Panc1 (cell line): ENCODE results near the gene TBC1D22A. TPM values are rescaled to one million over a fixed set of nuclear protein-coding genes. Genes with fewer than 3 reads are reported as not detected.

Experiments used
- ATAC-seq: fragments of 200-7000 bp; cut with Tn5 transposase; 2 replicates; pipeline ENCODE4 v1.9.1; 2020; ENCODE audit warnings: mild to moderate bottlenecking, moderate library complexity
- BruUV-seq: library from RNA; stranded (reverse); fragments of 400-500 nt; replicated peaks from 2 replicates; lab custom pipeline; 2021; lab: Mats Ljungman, UMichigan
- CTCF ChIA-PET: fragments of 300-600 bp; sonication (Branson Sonifier 250); formaldehyde crosslinking; loops from one replicate; lab custom pipeline; 2022; ENCODE audit warnings: antibody characterized with exemption; lab: Charles Lee
- POLR2A ChIA-PET: fragments of 300-600 bp; sonication (Branson Sonifier 250); formaldehyde crosslinking; loops from one replicate; lab custom pipeline; 2022; ENCODE audit warnings: antibody characterized with exemption; lab: Charles Lee
- DNase-seq: peaks from one replicate; pipeline ENCODE4 v3.0.0-alpha.2; 2010; ENCODE audit warnings: low read depth, low spot score
- H3K27ac ChIP-seq: 2 replicates; pipeline ENCODE4 v1.5.1; 2011; ENCODE audit warnings: mild to moderate bottlenecking, low read length, inconsistent platforms
- H3K27me3 ChIP-seq: fragments of 200-500 bp; sonication (Bioruptor generic); 2 replicates; pipeline ENCODE4 v1.6.0; 2014; ENCODE audit warnings: low read length, inconsistent platforms; ENCODE audit not compliant: control insufficient read depth, insufficient read depth
- H3K36me3 ChIP-seq: fragments of 200-500 bp; sonication (Bioruptor generic); 2 replicates; pipeline ENCODE4 v1.5.1; 2014; ENCODE audit warnings: inconsistent platforms, mild to moderate bottlenecking, low read length, moderate library complexity; ENCODE audit not compliant: control insufficient read depth, insufficient read depth
- H3K4me1 ChIP-seq: 2 replicates; pipeline ENCODE4 v1.5.1; 2011; ENCODE audit warnings: inconsistent platforms, mild to moderate bottlenecking, low read length, moderate library complexity; ENCODE audit not compliant: control insufficient read depth, insufficient read depth
- H3K4me3 ChIP-seq, 2 experiments: 2 replicates each; pipeline ENCODE4 v1.5.1; 2011 to 2012; ENCODE audit warnings: low read depth in 2 of 2, low read length in 2 of 2, mild to moderate bottlenecking in 2 of 2, inconsistent platforms in 1 of 2, moderate library complexity in 1 of 2
- H3K9me3 ChIP-seq: fragments of 200-500 bp; sonication (Bioruptor generic); 2 replicates; pipeline ENCODE4 v1.5.1; 2014; ENCODE audit warnings: low read depth, mild to moderate bottlenecking, inconsistent platforms, low read length, moderate library complexity; ENCODE audit not compliant: control insufficient read depth, insufficient read depth
- CTCF ChIP-seq: fragments of 450-650 bp; IDR thresholded peaks from 2 replicates; pipeline ENCODE4 v1.5.1; 2017; ENCODE audit warnings: mild to moderate bottlenecking
- POLR2AphosphoS5 ChIP-seq: IDR thresholded peaks from 2 replicates; pipeline ENCODE4 v1.6.1; 2012; ENCODE audit warnings: mild to moderate bottlenecking, low read depth, low read length, moderate library complexity
- REST ChIP-seq, 2 experiments: IDR thresholded peaks; 2 replicates each; pipeline ENCODE4 v1.6.1; 2011 to 2012; ENCODE audit warnings: low read depth in 2 of 2, control low read depth in 1 of 2, low read length in 1 of 2, mild to moderate bottlenecking in 1 of 2, moderate library complexity in 1 of 2; ENCODE audit not compliant: insufficient read depth in 1 of 2
- SIN3A ChIP-seq: IDR thresholded peaks from 2 replicates; pipeline ENCODE4 v1.6.1; 2012; ENCODE audit warnings: low read depth, mild to moderate bottlenecking, low read length, moderate library complexity, borderline replicate concordance; ENCODE audit not compliant: insufficient read depth
- TCF7L2 ChIP-seq: IDR thresholded peaks from 2 replicates; pipeline ENCODE4 v1.6.1; 2011; ENCODE audit warnings: mild to moderate bottlenecking, low read depth, low read length, inconsistent platforms
- in situ Hi-C: cut with HindIII; loops from 2 replicates; pipeline ENCODE4 v1.10.0; 2016; ENCODE audit warnings: low sequenced_read_pairs, low pct_unique_long_range_greater_than_20kb
- intact Hi-C: fragments of 100-400 bp; cut with micrococcal nuclease; formaldehyde crosslinking; loops from one replicate; pipeline ENCODE4 v1.10.0; 2022; ENCODE audit not compliant: unreplicated experiment
- total RNA-seq: library from RNA; stranded (reverse); gene quantifications from one replicate; pipeline ENCODE4 v1.2.1, GENCODE V29; 2021; ENCODE audit not compliant: unreplicated experiment

TBC1D22A gene
- total RNA-seq, 1 experiment from 2014 or later = 28.7 TPM

GRCh38 chr22:46958191-46958590 is 195.7 kb downstream of the TBC1D22A start:
- H3K36me3 ChIP-seq = no peaks in the 10 kb centered on the region
- in situ Hi-C loops (no loop called here), intact Hi-C loops (no loop called here)
- H3K4me1 ChIP-seq = no peaks in the 10 kb centered on the region
- CTCF ChIA-PET = no interaction called here
- DNase-seq (no peak), ATAC-seq (no peak)
- TF ChIP-seq REST (IDR thresholded peaks at IDR 0.05; ENCODE audit: insufficient read depth in 1 of 2, low read depth in 2 of 2, low read length in 1 of 2) = no peak
- no peak for TF ChIP-seq TCF7L2
- no peak for TF ChIP-seq POLR2AphosphoS5
- no peaks in the 10 kb centered on the region for H3K27me3 ChIP-seq
- H3K27ac ChIP-seq = no peak overlapping the region
- POLR2A ChIA-PET = no interaction called here
- no peak overlapping the region for H3K4me3 ChIP-seq
- H3K9me3 ChIP-seq = no peaks in the 10 kb centered on the region
- no TSS peak for BruUV-seq

GRCh38 chr22:46958658-46959057 is 196.2 kb downstream of the TBC1D22A start:
- BruUV-seq = no TSS peak
- intact Hi-C loops (no loop called here), in situ Hi-C loops (no loop called here)
- Histone ChIP-seq H3K27ac (no peak overlapping the region), H3K9me3 (no peaks in the 10 kb centered on the region), H3K4me1 (no peaks in the 10 kb centered on the region), H3K36me3 (no peaks in the 10 kb centered on the region), H3K27me3 (no peaks in the 10 kb centered on the region), H3K4me3 (no peak overlapping the region)
- TF ChIP-seq POLR2AphosphoS5 (no peak), SIN3A (no peak), TCF7L2 (no peak), CTCF (no peak)
- ChIA-PET CTCF (no interaction called here), POLR2A (no interaction called here)
- ATAC-seq (no peak), DNase-seq (no peak)

- ATAC-seq (no peak), DNase-seq (no peak)
- Histone ChIP-seq H3K4me3 (no peak overlapping the region), H3K27ac (no peak overlapping the region), H3K9me3 (no peaks in the 10 kb centered on the region), H3K4me1 (no peaks in the 10 kb centered on the region), H3K27me3 (no peaks in the 10 kb centered on the region), H3K36me3 (no peaks in the 10 kb centered on the region)
- no peak for TF ChIP-seq SIN3A
- TF ChIP-seq POLR2AphosphoS5 = no peak
- TF ChIP-seq REST (IDR thresholded peaks at IDR 0.05; ENCODE audit: insufficient read depth in 1 of 2, low read depth in 2 of 2, low read length in 1 of 2) = no peak
- TF ChIP-seq TCF7L2 = no peak
- no peak for TF ChIP-seq CTCF
- in situ Hi-C loops (no loop called here), intact Hi-C loops (no loop called here)
- ChIA-PET CTCF (no interaction called here), POLR2A (no interaction called here)
- BruUV-seq = no TSS peak
Measured at GRCh38 chr22:46959369-46959768, 196.9 kb downstream of the TBC1D22A start.
